Heart right ventricle (tissue), 16 donors: ENCODE measurements around the gene MBP. TPM values are rescaled to one million over a fixed set of nuclear protein-coding genes. Genes with fewer than 3 reads are reported as not detected.

Experiments used
- ATAC-seq, 8 donors: fragments of 200-7000 bp; cut with Tn5 transposase; one replicate each; pipeline ENCODE4 v1.9.1; 2020; ENCODE audit warnings: mild to moderate bottlenecking in 8 of 8, moderate library complexity in 8 of 8, moderate number of reproducible peaks in 1 of 8
- DNase-seq, 2 donors: peaks; one replicate each; pipeline ENCODE4 v3.0.0-alpha.2; 2020
- H3K27ac ChIP-seq, 10 donors: fragments of 200-600 bp; sonication (generic) in 2 of 10; one replicate each; pipeline versions ENCODE4 v1.5.0 to v1.8.0; 2020 to 2022; ENCODE audit warnings: mild to moderate bottlenecking in 3 of 10
- H3K27me3 ChIP-seq, 7 donors: fragments of 200-600 bp; one replicate each; pipeline ENCODE4 v1.8.0; 2021 to 2022; ENCODE audit warnings: mild to moderate bottlenecking in 2 of 7
- H3K36me3 ChIP-seq, 9 donors: fragments of 200-600 bp; sonication (generic) in 1 of 9; one replicate each; pipeline versions ENCODE4 v1.5.0 to v1.8.0; 2020 to 2022; ENCODE audit warnings: mild to moderate bottlenecking in 2 of 9
- H3K4me1 ChIP-seq, 9 donors: fragments of 200-600 bp; sonication (generic) in 1 of 9; one replicate each; pipeline versions ENCODE4 v1.5.0 to v1.8.0; 2020 to 2022; ENCODE audit warnings: mild to moderate bottlenecking in 4 of 9
- H3K4me3 ChIP-seq, 10 donors: fragments of 200-600 bp; sonication (generic) in 2 of 10; one replicate each; pipeline versions ENCODE4 v1.5.0 to v1.8.0; 2020 to 2022; ENCODE audit warnings: mild to moderate bottlenecking in 7 of 10, moderate library complexity in 2 of 10
- H3K9me3 ChIP-seq, 11 donors: fragments of 200-600 bp in 10 of 11; sonication (generic) in 2 of 11; one replicate each; pipeline versions ENCODE4 v1.5.0 to v1.8.0; 2013 to 2022; ENCODE audit warnings: mild to moderate bottlenecking in 2 of 11, control low read depth in 1 of 11, moderate library complexity in 1 of 11
- WGBS, 2 donors: extraction: QIAGEN DNeasy Blood & Tissue Kit; methylation state at CpG; one replicate each; pipeline ENCODE4 v1.1.7; 2013; ENCODE audit warnings: inconsistent platforms in 1 of 2; 5-methylcytosine and 5-hydroxymethylcytosine counted together
- intact Hi-C, 10 donors: fragments of 100-400 bp; cut with DNase I; formaldehyde crosslinking; loops; one replicate each; pipeline versions ENCODE4 v1.11.1 to v1.14.2; 2022
- polyA plus RNA-seq, 2 donors: library from polyadenylated mRNA; stranded (reverse); fragments of 200-250 nt; gene quantifications; one replicate each; pipeline ENCODE4 v1.2.3, GENCODE V29; 2013
- total RNA-seq, 10 donors: library from RNA; stranded (reverse); fragmentation: NEBNext Ultra II Directional in 3 of 10; extraction: Animal tissue kit (Norgen Biotek cat#: 25700) in 3 of 10; gene quantifications; one replicate each; pipeline versions ENCODE4 v1.2.1 to v1.2.4, GENCODE V29; 2021 to 2023
- TF ChIP-seq, protein P1 (sequence below), 9 donors: fragments of 200-600 bp; sonication (generic) in 2 of 9; IDR thresholded peaks; one replicate each; pipeline versions ENCODE4 v1.5.0 to v1.8.0; 2021 to 2022; ENCODE audit warnings: antibody characterized with exemption in 9 of 9, mild to moderate bottlenecking in 5 of 9, moderate library complexity in 1 of 9
- donor health status: Arrhythmogenic right ventricular cardiomyopathy.
- donor health status: ischemic (EF 13 %, LVEDD 7.1; RV severe dilation, severe dysfunction).
- donor health status: healthy with polysubstance abuse.
- donor health status: DM: no; HTN: yes; CAD: no.
- donor health status: DM: no; HTN: no; CAD: no.
- donor health status: ischemic (EF 25% LVEDD 6.9; RV normal size, moderate dysfunction).
- donor health status: ischemic (EF 25% LVEDD 5.7; RV mildly dilated, moderate dysfunction).
- donor health status: healthy.
- donor health status: DM: yes; HTN: yes; CAD: no.
- donor health status: Ischemic cardiomyopathy.
- donor health status: ischemic (EF 35%, LVEDD 5.7; RV mildly dilated, moderate dysfunction).
- donor health status: nonischemic (EF 11% LVEDD 7.7; RV severe dilation, severe dysfunction).
- donor health status: DM: yes; HTN: yes; CAD: no.
- donor health status: PGD.
- donor health status: ischemic (EF 29% LVEDD 5.4; RV normal size, mild dysfunction).
- donor health status: nonischemic (EF 23%, LVEDD 6.1; RV moderate dilation, normal function).

MBP gene
- total and polyA plus RNA-seq, 12 donors = 3.0 to 70.8 (median 43.9) TPM

DNA sequence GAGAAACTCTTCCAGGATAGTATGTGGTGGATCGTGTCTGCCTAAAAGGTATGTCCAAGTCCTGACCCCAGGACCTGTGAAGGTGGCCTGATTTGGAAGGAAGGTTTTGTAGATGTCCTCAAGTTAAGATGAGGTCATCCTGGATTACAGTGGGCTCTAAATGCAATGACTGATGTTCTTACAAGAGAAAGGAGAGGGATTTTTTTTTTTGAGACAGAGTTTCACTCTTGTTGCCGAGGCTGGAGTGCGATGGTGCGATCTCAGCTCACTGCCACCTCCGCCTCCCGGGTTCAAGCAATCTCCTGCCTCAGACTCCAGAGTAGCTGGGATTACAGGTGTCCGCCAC lies 19.9 kb downstream of the MBP start:
- Histone ChIP-seq H3K4me3 (peak overlapping the region in 4 of 10 donors; percentile 0 to 39 (median 14)), H3K9me3 (no peaks in the 10 kb centered on the region), H3K4me1 (peaks cover 21 to 81% (median 44%) of the 10 kb centered on the region in 9 donors), H3K27me3 (no peaks in the 10 kb centered on the region), H3K27ac (peak overlapping the region in 7 of 10 donors; percentile 85 to 94 (median 89)), H3K36me3 (peaks cover 0 to 28% (median 0%) of the 10 kb centered on the region in 9 donors)
- TF ChIP-seq, protein P1, sequence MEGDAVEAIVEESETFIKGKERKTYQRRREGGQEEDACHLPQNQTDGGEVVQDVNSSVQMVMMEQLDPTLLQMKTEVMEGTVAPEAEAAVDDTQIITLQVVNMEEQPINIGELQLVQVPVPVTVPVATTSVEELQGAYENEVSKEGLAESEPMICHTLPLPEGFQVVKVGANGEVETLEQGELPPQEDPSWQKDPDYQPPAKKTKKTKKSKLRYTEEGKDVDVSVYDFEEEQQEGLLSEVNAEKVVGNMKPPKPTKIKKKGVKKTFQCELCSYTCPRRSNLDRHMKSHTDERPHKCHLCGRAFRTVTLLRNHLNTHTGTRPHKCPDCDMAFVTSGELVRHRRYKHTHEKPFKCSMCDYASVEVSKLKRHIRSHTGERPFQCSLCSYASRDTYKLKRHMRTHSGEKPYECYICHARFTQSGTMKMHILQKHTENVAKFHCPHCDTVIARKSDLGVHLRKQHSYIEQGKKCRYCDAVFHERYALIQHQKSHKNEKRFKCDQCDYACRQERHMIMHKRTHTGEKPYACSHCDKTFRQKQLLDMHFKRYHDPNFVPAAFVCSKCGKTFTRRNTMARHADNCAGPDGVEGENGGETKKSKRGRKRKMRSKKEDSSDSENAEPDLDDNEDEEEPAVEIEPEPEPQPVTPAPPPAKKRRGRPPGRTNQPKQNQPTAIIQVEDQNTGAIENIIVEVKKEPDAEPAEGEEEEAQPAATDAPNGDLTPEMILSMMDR (IDR thresholded peaks at IDR 0.05) = no peak
- 92 to 94% methylated on average over 7 of the region's 7 CpGs for WGBS, 2 donors
- no peak for DNase-seq
- ATAC-seq = no peak
- intact Hi-C loops = no loop called here

DNA sequence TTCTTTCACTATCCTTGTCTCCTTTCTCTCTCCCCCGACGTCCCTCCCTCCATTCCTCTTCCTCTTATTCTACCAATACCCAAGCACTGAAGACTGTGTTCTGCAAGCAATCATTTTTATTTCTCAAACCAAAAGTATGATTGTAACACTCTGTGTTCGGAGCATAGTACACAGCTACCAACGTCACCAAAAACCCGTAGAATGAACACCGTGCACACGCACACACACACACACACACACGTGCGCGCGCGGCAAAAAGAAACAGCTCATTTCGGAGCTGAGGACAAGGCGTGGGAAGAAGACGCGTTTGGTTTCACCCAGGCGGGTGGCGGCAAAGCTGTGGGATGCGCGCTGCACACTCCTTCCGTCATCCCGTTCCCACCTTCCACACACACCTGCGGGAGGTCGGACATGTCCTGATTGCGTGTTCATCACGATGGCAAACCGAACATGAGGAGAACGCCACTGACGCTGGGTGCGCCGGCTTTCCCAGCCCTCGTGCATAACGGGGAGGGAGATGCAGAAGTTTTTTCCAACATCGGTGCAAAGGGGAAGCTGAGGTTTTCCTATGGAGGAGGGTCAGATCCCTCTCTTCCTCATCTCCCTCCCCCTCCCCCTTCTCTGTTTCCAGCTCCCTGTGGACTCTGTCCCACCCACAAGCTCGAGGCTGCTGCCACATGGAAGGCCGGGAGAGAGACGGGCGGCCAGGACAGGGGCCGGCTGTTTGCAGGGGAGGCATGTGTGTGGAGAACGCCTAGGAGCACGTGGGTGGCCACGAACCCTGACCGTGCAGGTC lies 20.4 kb downstream of the MBP start:
- Histone ChIP-seq H3K4me3 (peak overlapping the region in 4 of 10 donors; percentile 0 to 39 (median 14)), H3K4me1 (peaks cover 22 to 87% (median 50%) of the 10 kb centered on the region in 9 donors), H3K27me3 (no peaks in the 10 kb centered on the region), H3K36me3 (peaks cover 0 to 28% (median 0%) of the 10 kb centered on the region in 9 donors), H3K9me3 (no peaks in the 10 kb centered on the region), H3K27ac (peak overlapping the region in 7 of 10 donors; percentile 85 to 94 (median 89))
- no peak for ATAC-seq
- TF ChIP-seq, protein P1 (IDR thresholded peaks at IDR 0.05) = no peak
- 82 to 87% methylated on average over 43 of the region's 43 CpGs for WGBS, 2 donors
- DNase-seq = peak in 1 of 2 donors; percentile 35
- intact Hi-C loops = no loop called here

GRCh38 chr18:77111449-77111848 lies 21.1 kb downstream of the MBP start:
- ATAC-seq = no peak
- Histone ChIP-seq H3K36me3 (peaks cover 0 to 23% (median 0%) of the 10 kb centered on the region in 9 donors), H3K27me3 (no peaks in the 10 kb centered on the region), H3K4me1 (peaks cover 27 to 93% (median 56%) of the 10 kb centered on the region in 9 donors), H3K9me3 (no peaks in the 10 kb centered on the region), H3K27ac (peak overlapping the region in 5 of 10 donors; percentile 37 to 92 (median 61)), H3K4me3 (peak overlapping the region in 1 of 10 donors; percentile 39)
- 69 to 78% methylated on average over 11 of the region's 11 CpGs for WGBS, 2 donors
- intact Hi-C loops = no loop called here
- TF ChIP-seq, protein P1 (IDR thresholded peaks at IDR 0.05) = no peak
- DNase-seq = no peak

- H3K27me3 ChIP-seq = no peaks in the 10 kb centered on the region
- peaks cover 27 to 94% (median 56%) of the 10 kb centered on the region in 9 donors for H3K4me1 ChIP-seq
- H3K9me3 ChIP-seq = no peaks in the 10 kb centered on the region
- H3K36me3 ChIP-seq = peaks cover 0 to 19% (median 0%) of the 10 kb centered on the region in 9 donors
- H3K27ac ChIP-seq = peak overlapping the region in 3 of 10 donors; percentile 61 to 92 (median 89)
- ATAC-seq = no peak
- 94 to 95% methylated on average over 14 of the region's 14 CpGs for WGBS, 2 donors
- H3K4me3 ChIP-seq = peak overlapping the region in 1 of 10 donors; percentile 39
- TF ChIP-seq, protein P1 (IDR thresholded peaks at IDR 0.05) = no peak
- intact Hi-C loops = no loop called here
- DNase-seq = no peak
Observed at GRCh38 chr18:77110936-77111335, 21.6 kb downstream of the MBP start.
